ENCODE measurements around the gene NCAPH2.

NCAPH2 gene

DNA sequence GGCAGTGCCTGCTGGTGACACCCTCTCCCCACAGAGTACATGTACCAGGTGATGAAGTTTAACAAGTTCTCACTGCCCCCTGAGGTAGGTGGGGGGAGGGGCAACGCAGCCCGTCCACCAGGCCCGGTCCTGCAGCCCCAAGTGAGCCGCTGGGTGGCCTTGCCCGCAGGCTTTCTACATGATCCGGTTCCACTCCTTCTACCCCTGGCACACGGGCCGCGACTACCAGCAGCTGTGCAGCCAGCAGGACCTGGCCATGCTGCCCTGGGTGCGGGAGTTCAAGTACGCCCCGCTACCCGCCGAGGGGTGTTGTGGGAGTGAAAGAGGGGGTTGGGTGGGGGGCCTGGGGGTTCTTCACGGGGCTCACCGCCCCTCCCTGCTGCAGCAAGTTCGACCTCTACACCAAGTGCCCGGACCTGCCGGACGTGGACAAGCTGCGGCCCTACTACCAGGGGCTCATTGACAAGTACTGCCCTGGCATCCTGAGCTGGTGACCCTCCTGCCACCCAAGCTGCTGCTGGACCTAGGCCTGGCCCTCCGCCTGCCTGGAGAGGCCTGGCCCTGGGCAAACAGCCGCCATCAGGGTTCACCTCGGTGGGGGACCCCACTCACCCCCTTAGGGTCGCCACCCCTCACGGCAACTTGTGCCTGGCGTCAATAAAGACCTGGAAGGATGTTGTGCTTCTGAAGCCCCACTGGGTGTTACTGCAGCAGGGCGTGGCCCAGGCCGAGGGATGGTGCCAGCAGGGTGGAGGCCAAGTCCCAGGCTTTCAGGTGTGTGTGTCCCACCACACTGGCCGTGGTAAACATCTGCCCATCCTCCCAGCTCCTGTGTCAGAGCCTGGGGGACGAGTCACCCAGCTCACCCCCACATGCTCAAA lies 18.4 kb upstream of the NCAPH2 start:
- DNase-seq (ENCODE audit: low read depth, low spot score), result no peak

DNA sequence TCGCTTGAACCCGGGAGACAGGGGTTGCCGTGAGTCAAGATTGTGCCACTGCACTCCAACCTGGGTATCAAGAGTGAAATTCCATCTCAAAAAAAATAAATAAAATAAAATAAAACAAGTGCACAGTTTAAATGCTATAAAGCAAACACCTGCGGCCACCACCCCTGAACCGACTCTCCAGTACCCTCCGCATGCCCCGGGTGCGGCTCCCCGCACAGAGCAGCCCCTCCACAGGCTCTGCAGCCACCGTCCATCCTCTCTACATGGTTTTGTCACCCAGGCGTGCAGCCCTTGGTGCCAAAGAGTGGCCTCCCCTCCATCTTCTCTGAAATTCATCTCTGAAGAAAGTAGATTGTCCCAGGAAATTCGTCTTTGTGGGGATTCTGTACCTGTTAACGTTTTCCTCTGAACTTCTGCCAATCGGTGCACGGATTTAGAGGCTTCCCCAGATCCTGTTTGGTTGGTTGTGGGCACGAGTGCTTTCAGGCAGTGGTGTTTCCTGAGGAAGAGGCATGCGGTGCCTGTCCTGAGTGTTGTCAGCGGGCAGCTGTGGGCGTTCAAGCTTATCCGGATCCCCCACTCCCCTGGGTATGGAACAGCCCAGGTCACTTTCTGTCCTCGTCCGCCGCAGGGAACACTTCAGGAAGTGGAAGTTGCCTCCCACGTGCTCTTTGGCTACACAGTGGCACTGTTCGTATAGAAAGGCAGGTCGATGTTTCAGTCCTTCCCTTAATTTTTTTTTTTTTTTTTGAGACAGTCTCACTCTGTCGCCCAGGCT lies 17.3 kb upstream of the NCAPH2 start:
- no peak for DNase-seq (ENCODE audit: low read depth, low spot score)

DNA sequence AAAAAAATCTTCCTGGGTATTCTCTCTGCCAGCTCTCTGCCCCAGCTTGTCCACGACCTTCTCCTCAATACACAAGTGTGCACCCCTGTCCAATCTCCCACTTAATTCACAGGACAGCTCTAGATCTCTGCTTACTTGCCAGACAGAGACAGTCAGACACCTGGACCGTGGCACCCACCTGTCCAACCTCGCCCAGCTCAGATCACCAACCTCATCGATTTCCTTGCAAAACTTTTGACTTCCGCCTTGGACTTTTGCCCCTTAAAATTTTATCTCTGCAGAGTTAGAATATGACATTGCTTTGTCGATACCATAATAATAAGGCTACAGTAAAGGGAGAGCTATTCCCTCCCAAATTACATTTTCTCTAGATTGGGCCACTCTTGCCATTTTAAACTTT lies 10.9 kb upstream of the NCAPH2 start:
- DNase-seq (ENCODE audit: low read depth, low spot score), result no peak

- DNase-seq (ENCODE audit: low read depth, low spot score), result peak; percentile 40
These were observed 9.6 kb upstream of the NCAPH2 start for GRCh38 chr22:50498322-50498890.

DNA sequence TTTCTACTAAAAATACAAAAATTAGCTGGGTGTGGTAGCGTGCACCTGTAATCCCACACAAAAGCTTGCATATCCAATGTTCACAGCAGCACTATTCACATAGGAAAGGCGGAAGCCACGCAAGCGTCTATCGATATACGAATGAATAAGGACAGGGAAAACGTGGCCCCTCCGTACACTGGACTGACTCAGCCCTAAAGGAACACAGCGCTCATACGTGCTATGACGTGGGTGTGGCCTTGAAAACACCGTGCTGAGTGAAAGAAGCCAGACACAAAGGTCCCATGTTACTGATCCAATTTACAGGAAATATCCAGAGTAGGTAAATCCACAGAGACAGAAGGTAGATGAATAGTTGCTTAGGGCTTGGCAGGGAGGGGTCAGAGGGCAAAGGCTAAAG lies 7.6 kb upstream of the NCAPH2 start:
- DNase-seq (ENCODE audit: low read depth, low spot score), result no peak

DNA sequence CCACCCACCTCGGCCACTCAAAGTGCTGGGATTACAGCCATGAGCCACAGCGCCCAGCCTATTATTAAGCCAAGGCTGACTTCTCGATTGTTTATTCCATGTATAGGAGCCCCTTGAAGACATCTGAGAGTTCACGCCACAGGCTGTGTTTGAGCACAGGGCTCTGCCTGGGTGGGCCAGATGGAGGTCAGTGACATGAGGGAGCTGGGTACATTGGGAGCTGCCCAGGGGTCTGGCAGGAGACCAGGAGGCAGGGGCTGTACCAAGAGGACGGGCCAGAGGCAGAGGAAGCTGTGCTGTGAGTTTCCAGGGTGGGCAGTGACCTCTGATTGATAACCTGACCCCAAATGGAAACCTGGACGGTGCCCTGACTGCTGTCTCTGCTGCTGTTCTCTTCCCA lies 5.9 kb upstream of the NCAPH2 start:
- no peak for DNase-seq (ENCODE audit: low read depth, low spot score)

DNA sequence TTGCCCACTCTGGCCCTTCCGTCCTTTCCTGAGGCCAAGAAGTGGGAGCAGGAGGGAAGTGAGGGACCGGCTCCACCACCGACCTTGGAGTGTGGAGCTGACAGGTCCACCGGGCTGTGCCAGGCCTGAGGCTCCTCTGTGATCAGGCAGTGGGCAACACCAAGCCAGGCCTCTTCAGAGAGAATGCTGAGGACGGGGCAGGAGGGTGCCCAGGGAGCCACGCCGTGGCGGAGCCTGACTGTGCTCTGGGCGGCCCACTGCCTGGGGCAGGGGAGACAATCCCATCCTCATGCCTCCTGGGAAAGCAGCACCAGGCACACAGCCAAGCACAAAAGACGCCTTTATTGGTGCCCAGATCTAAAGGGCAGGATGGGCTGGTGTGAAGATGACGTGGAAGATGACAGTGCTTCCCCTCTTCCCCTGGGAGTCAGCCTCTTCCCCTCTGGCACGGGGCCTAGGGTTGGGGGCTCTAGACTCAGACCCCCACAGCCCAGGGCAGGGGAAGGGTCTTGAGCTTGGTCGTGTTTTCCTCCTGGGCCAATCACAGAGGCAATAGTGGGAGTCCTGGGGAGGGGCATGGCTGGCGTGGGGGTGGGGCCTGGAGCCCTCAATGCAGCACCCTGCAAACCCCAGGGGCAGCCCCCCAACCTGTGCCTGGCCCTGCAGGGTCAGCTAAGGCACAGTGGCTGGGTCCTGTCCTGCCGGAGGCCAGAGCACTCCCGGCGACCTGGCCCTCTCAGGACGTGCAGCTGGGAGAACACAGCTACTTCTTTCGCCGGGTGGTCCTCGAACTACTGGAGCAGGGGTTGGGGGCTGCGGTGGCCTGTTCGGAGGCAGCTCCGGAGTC lies 5.2 kb upstream of the NCAPH2 start:
- no peak for DNase-seq (ENCODE audit: low read depth, low spot score)

DNA sequence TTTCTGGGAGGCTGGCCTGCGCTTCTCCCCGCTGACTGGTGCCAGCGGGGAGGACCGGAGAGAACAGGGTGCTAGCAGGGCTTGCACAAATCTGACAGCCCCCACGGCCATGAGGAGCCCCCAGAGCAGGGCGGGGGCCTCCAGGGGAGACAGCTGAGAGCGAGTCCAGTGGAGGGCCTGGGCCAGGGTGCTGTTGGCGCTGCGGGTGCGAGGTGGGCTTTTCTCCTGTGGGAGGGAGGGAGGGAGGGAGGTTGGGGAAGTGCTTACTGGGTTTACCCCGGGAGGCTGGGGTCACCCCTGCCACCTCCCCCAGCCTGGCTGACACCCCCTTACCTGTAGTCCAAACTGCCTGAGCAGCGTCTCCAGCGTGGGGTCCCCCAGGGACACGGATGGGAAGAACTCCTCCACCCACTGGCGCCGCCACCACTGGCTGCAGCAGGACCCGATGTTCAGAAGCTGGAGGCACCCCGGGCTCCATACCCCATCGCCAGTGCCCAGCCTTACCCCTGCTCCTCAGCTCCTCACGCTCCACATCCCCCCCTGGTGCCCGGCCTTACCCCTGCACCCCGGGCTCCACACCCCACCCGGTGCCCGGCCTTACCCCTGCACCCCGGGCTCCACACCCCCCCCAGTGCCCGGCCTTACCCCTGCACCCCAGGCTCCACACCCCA lies 4.4 kb upstream of the NCAPH2 start:
- DNase-seq (ENCODE audit: low read depth, low spot score), result no peak

GRCh38 chr22:50504369-50505211 lies 3.4 kb upstream of the NCAPH2 start:
- DNase-seq (ENCODE audit: low read depth, low spot score), result no peak

DNA sequence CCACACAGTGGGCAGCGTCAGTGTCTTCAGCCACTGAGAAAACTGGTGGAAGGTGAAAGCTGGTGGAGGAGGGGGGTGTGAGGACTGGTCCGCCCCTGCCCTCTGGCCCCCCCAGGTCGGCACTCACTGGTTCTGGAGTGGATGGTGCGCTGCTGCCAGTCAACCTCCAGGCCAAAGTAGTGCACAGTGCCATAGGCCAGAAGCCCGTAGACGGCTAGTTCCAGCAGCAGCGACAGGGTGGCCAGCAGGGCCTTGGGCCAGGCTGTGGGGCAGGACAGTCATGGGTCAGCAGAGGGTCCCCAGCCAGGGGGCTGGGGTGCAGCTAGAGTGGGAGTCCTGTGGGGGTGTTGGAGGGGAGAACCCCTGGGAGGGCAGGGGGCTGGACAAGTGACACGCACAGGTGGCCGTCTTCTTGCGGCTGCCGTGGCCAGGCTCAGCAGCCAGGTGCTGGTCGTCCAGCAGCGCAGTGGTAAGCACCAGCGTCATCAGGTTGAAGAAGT lies 2.7 kb upstream of the NCAPH2 start:
- no peak for DNase-seq (ENCODE audit: low read depth, low spot score)

GRCh38 chr22:50505776-50506610 lies 2.0 kb upstream of the NCAPH2 start:
- DNase-seq (ENCODE audit: low read depth, low spot score), result no peak

DNA sequence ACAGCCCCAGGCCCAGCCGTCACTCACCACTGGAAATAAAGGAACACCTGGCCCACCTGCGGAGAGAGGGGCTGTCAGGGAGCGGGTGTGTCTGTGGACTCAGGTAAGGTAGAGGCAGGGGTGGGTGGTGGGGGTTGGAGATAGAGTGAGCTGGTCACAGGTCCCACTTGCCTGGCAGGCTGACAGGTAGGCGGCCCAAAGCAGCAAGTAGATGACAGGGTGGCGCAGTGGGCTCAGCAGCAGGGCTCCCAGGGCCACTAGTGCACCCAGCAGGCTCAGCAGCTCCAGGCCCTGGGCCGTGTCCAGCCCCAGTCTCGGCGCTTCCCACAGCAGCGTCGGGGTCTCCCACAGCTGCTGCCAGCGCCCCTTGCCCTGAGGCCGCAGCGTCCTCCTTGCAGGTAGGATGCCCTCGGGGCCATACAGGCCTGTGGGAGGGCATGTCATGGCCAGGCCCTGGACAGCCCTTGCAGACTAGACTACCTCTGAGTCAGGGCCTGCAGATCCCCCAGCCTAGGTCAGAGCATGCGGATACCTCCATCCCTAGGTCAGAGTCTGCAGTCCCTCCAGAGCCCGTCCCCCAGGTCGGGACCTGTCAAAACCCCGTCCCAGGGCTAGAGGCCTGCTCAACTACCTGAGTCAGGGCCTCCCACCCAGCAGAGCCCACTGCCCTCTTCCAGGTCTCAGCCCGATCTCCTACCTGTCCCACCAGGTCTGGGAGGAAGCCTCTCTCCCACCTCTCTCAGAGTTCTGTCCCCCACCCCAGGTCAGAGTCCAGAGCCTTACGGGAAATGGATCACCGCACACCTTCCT lies 1.2 kb upstream of the NCAPH2 start:
- DNase-seq (ENCODE audit: low read depth, low spot score), result no peak

DNA sequence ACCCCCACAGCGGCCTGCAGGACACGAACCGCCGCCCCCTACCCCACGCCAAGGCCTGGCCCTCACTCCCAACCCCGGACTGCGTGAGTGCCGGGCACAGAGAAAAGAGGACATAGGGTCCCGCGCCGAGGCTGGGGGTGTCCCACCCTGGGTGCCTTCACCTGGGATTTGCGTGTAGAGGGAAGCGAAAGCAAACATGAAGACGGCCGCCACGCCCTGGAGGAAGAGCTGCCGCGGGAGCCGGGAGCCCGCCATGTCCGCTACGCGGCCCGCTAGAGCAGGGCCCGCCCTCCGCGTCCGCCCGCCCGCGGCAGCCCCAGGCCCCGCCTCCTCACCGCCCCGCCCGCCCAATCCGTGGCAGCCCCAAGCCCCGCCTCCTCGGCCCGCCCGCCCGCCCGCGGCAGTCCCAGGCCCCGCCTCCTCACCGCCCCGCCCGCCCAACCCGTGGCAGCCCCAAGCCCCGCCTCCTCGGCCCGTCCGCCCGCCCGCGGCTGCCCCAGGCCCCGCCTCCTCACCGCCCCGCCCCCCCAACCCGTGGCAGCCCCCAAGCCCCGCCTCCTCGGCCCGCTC lies 518 bp upstream of the NCAPH2 start, which contains the start of gene LMF2:
TSS of gene LMF2 (minus strand) at position 282 of the 570 bp plus-strand sequence. CDS start at position 255, 27 bp downstream.
- no peak for DNase-seq (ENCODE audit: low read depth, low spot score)

DNA sequence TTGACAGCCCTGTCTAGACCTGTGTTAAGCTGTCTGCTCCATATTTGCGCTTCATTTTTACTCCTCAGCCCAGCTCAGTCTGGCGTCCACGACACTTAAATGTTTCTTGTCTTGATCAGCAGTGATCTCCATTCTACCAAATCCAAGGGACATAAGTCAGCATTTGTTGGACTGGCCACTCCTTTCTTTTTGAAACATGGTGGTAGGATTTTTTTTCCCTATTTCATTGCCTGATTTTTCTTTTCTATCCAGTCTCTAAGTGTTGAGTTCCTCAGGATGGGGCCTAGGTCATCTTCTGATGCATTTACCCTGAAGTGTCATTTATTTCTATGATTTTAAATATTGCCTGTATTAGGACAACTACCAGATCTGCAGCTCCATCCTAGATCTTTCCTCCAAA lies 873 bp downstream of the NCAPH2 start:
- no peak for DNase-seq (ENCODE audit: low read depth, low spot score)

- DNase-seq (ENCODE audit: low read depth, low spot score), result no peak
These were observed 5.2 kb downstream of the NCAPH2 start for GRCh38 chr22:50513175-50513574.

DNA sequence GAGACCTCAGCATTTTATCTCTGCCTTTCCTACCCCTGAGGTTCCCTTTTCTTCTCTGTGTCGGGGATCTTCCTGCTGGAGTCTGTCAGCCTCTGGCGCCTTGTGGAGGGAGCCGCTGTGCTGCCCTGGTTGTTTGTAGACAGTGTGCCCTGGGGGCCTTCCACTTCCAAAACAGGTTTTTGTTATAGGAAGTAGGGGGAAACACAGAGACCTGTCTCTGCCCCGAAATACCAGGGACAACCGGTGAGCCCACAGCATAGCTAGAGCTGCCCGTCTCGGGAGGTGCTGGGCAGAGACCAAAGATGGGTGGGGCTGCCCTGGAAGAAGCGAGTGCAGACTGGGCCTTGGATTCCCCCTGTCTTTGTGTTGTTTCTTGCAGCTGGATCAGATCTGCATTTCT lies 8.0 kb downstream of the NCAPH2 start:
- DNase-seq (ENCODE audit: low read depth, low spot score), result no peak

- no peak for DNase-seq (ENCODE audit: low read depth, low spot score)
These were observed 8.9 kb downstream of the NCAPH2 start for GRCh38 chr22:50516891-50517290.
